HG03571 (cell line): Measurements from ENCODE around the gene CDKN2D.

ENCODE experiments used
- ATAC-seq: cut with Tn5 transposase; IDR thresholded peaks from one replicate; pipeline ENCODE4 v1.9.1; 2021; ENCODE audit not compliant: unreplicated experiment

Gene CDKN2D

GRCh38 chr19:10568826-10569651 is at the start of gene CDKN2D:
Gene CDKN2D (minus strand): TSS chr19:10568979. CDS start chr19:10568653, 326 bp downstream.
- peak; percentile 53 for ATAC-seq

- ATAC-seq = no peak
Measured at GRCh38 chr19:10617409-10618121, 48.8 kb upstream of the CDKN2D start.

- ATAC-seq = no peak
Measured at GRCh38 chr19:10615429-10616023, 46.7 kb upstream of the CDKN2D start.

- ATAC-seq = no peak
Measured at GRCh38 chr19:10612499-10613119, 43.8 kb upstream of the CDKN2D start.

GRCh38 chr19:10611907-10612306 is 43.1 kb upstream of the CDKN2D start:
- ATAC-seq = no peak

GRCh38 chr19:10604460-10604980 is 35.7 kb upstream of the CDKN2D start:
- ATAC-seq = no peak

- no peak for ATAC-seq
Measured at GRCh38 chr19:10603873-10604459, 35.2 kb upstream of the CDKN2D start.

GRCh38 chr19:10603084-10603872 is 34.5 kb upstream of the CDKN2D start:
- no peak for ATAC-seq

- peak; percentile 47 for ATAC-seq
Measured at GRCh38 chr19:10602330-10603083, 33.7 kb upstream of the CDKN2D start.

- ATAC-seq = no peak
Measured at GRCh38 chr19:10601999-10602329, 33.2 kb upstream of the CDKN2D start.

- ATAC-seq = no peak
Measured at GRCh38 chr19:10600149-10600548, 31.4 kb upstream of the CDKN2D start.

- no peak for ATAC-seq
Measured at GRCh38 chr19:10593820-10594637, 25.2 kb upstream of the CDKN2D start.

GRCh38 chr19:10593148-10593547 is 24.4 kb upstream of the CDKN2D start:
- no peak for ATAC-seq

- ATAC-seq = no peak
Measured at GRCh38 chr19:10587839-10588150, 19.0 kb upstream of the CDKN2D start.

GRCh38 chr19:10587022-10587838 is 18.5 kb upstream of the CDKN2D start, which contains the start of gene AP1M2:
Gene AP1M2 (minus strand): TSS chr19:10587312. CDS start chr19:10587231, 81 bp downstream.
- no peak for ATAC-seq

- ATAC-seq = no peak
Measured at GRCh38 chr19:10586396-10586795, 17.6 kb upstream of the CDKN2D start.

- no peak for ATAC-seq
Measured at GRCh38 chr19:10583036-10583776, 14.4 kb upstream of the CDKN2D start.
